HepG2 (cell line): ENCODE measurements around the gene HES2. TPM values are rescaled to one million over a fixed set of nuclear protein-coding genes. Genes with fewer than 3 reads are reported as not detected.

ENCODE experiments used
- ATAC-seq: fragments of 200-7000 bp; cut with Tn5 transposase; 3 replicates; pipeline ENCODE4 v1.9.1; 2020; ENCODE audit warnings: mild to moderate bottlenecking, moderate library complexity
- BruUV-seq: library from RNA; stranded (reverse); fragments of 400-500 nt; replicated peaks from 2 replicates; lab custom pipeline; 2021; lab: Mats Ljungman, UMichigan
- CTCF ChIA-PET: fragments of 300-600 bp; formaldehyde crosslinking; extraction: SDS; loops from one replicate; lab custom pipeline; 2021; ENCODE audit warnings: low total read pairs, inconsistent platforms, low intra/inter-chr PET ratio; lab: Yijun Ruan, JAX
- POLR2A ChIA-PET: fragments of 350-600 bp; sonication (Branson Sonifier 250); formaldehyde crosslinking; loops from one replicate; lab custom pipeline; 2020; ENCODE audit warnings: antibody characterized with exemption, inconsistent platforms; lab: Yijun Ruan, JAX
- DNase-seq: peaks from one replicate; pipeline ENCODE4 v3.0.0-alpha.2; 2015; ENCODE audit warnings: low spot score
- FAIRE-seq: peaks from 3 replicates; lab custom pipeline; 2011; peaks lifted over from hg19 to GRCh38; lab: Jason Lieb, UNC
- H2AFZ ChIP-seq: one replicate; pipeline ENCODE4 v1.6.1; 2011; ENCODE audit warnings: low read length, inconsistent platforms
- H3K27ac ChIP-seq: fragments of 300-600 bp; 3 replicates; pipeline ENCODE4 v1.8.0; 2011; ENCODE audit warnings: mixed run types, mild to moderate bottlenecking, mixed read lengths, low read length, inconsistent platforms; ENCODE audit not compliant: insufficient read depth; ENCODE audit errors: extremely low read length
- H3K27me3 ChIP-seq, 2 experiments: fragments of 200-600 bp in 1 of 2; 2 replicates in 1 of 2; 3 replicates in 1 of 2; pipeline versions ENCODE4 v1.6.0 to v1.8.0; 2011; ENCODE audit warnings: low read length in 2 of 2, mild to moderate bottlenecking in 2 of 2, moderate library complexity in 2 of 2, inconsistent platforms in 1 of 2; ENCODE audit not compliant: insufficient read depth in 2 of 2, control insufficient read depth in 1 of 2
- H3K36me3 ChIP-seq, 2 experiments: fragments of 200-600 bp in 1 of 2; replicated peaks in 1 of 2; 2 replicates in 1 of 2; 3 replicates in 1 of 2; pipeline versions ENCODE4 v1.5.1 to v1.8.0; 2011; ENCODE audit warnings: low read length in 2 of 2, inconsistent platforms in 1 of 2; ENCODE audit not compliant: insufficient read depth in 2 of 2, control insufficient read depth in 1 of 2
- H3K4me1 ChIP-seq: 2 replicates; pipeline ENCODE4 v1.5.1; 2012; ENCODE audit warnings: low read length, inconsistent platforms; ENCODE audit not compliant: insufficient read depth
- H3K4me2 ChIP-seq: 2 replicates; pipeline ENCODE4 v1.6.0; 2011; ENCODE audit warnings: low read depth, low read length, inconsistent platforms
- H3K4me3 ChIP-seq, 3 experiments: fragments of 200-600 bp in 1 of 3; sonication (generic), shearing (Covaris generic) in 1 of 3; replicated peaks in 1 of 3; 2 replicates each; pipeline ENCODE4 v1.5.1; 2011 to 2016; ENCODE audit warnings: low read length in 3 of 3, inconsistent platforms in 2 of 3, low read depth in 2 of 3, mild to moderate bottlenecking in 2 of 3, control low read depth in 1 of 3, mixed read lengths in 1 of 3; ENCODE audit not compliant: insufficient read depth in 1 of 3
- H3K79me2 ChIP-seq: one replicate; pipeline ENCODE4 v1.6.1; 2011; ENCODE audit warnings: low read length, inconsistent platforms; ENCODE audit not compliant: insufficient read depth
- H3K9ac ChIP-seq: 2 replicates; pipeline ENCODE4 v1.6.0; 2011; ENCODE audit warnings: mild to moderate bottlenecking, low read depth, low read length, inconsistent platforms; ENCODE audit not compliant: insufficient read depth
- H3K9me3 ChIP-seq: 2 replicates; pipeline ENCODE4 v1.5.1; 2012; ENCODE audit warnings: mild to moderate bottlenecking, low read length
- H4K20me1 ChIP-seq: 2 replicates; pipeline ENCODE4 v1.6.0; 2011; ENCODE audit warnings: inconsistent platforms, mild to moderate bottlenecking, low read length, moderate library complexity; ENCODE audit not compliant: insufficient read depth
- ARID5B ChIP-seq: IDR thresholded peaks from 2 replicates; pipeline ENCODE4 v1.4.0; 2020; ENCODE audit warnings: mild to moderate bottlenecking, missing genetic modification reagents
- ATF3 ChIP-seq: sonication (generic); formaldehyde crosslinking; IDR thresholded peaks from 2 replicates; pipeline ENCODE4 v1.4.0; 2020; ENCODE audit warnings: missing genetic modification reagents
- CEBPB ChIP-seq: IDR thresholded peaks from 2 replicates; pipeline ENCODE4 v1.6.1; 2011; ENCODE audit warnings: low read depth, low read length, improper control_type of control experiment, borderline replicate concordance
- FOSL2 ChIP-seq: sonication (generic); formaldehyde crosslinking; IDR thresholded peaks from 2 replicates; pipeline ENCODE4 v1.4.0; 2020; ENCODE audit warnings: missing genetic modification reagents
- GZF1 ChIP-seq: sonication (generic); formaldehyde crosslinking; IDR thresholded peaks from 2 replicates; pipeline ENCODE4 v1.5.1; 2020; ENCODE audit warnings: mild to moderate bottlenecking, missing genetic modification reagents
- IRF2 ChIP-seq: IDR thresholded peaks from 2 replicates; pipeline ENCODE4 v1.6.1; 2018; ENCODE audit warnings: missing genetic modification reagents, missing compliant biosample characterization
- MTA3 ChIP-seq: sonication (generic); formaldehyde crosslinking; IDR thresholded peaks from 2 replicates; pipeline ENCODE4 v1.4.0; 2020; ENCODE audit warnings: missing genetic modification reagents
- NFAT5 ChIP-seq: sonication (generic); formaldehyde crosslinking; IDR thresholded peaks from 2 replicates; pipeline ENCODE4 v1.4.0; 2020; ENCODE audit warnings: missing genetic modification reagents
- NFIC ChIP-seq: IDR thresholded peaks from 2 replicates; pipeline ENCODE4 v1.6.1; 2012; ENCODE audit warnings: mild to moderate bottlenecking, low read length, inconsistent platforms
- NKX3-1 ChIP-seq: sonication (generic); formaldehyde crosslinking; IDR thresholded peaks from 2 replicates; pipeline ENCODE4 v1.5.0; 2020; ENCODE audit warnings: missing genetic modification reagents
- NR2F6 ChIP-seq, 2 experiments: IDR thresholded peaks; 2 replicates each; pipeline ENCODE4 v1.6.1; 2016; ENCODE audit warnings: antibody characterized with exemption in 1 of 2, mild to moderate bottlenecking in 1 of 2
- PAF1 ChIP-seq: IDR thresholded peaks from 2 replicates; pipeline ENCODE4 v1.6.1; 2016; ENCODE audit warnings: missing genetic modification reagents, missing compliant biosample characterization
- RCOR2 ChIP-seq: IDR thresholded peaks from 2 replicates; pipeline ENCODE4 v1.6.1; 2016; ENCODE audit warnings: missing biosample characterization, missing genetic modification reagents
- SALL1 ChIP-seq: sonication (generic); formaldehyde crosslinking; IDR thresholded peaks from 2 replicates; pipeline ENCODE4 v1.8.0; 2022; ENCODE audit warnings: mild to moderate bottlenecking, missing genetic modification reagents
- ZNF12 ChIP-seq: sonication (generic); formaldehyde crosslinking; IDR thresholded peaks from 2 replicates; pipeline ENCODE4 v1.5.0; 2020; ENCODE audit warnings: missing genetic modification reagents
- ZNF354B ChIP-seq: sonication (generic); formaldehyde crosslinking; IDR thresholded peaks from 2 replicates; pipeline ENCODE4 v1.8.0; 2022; ENCODE audit warnings: mild to moderate bottlenecking, missing genetic modification reagents
- ZNF605 ChIP-seq: sonication (generic); formaldehyde crosslinking; IDR thresholded peaks from 2 replicates; pipeline ENCODE4 v1.8.0; 2022; ENCODE audit warnings: mild to moderate bottlenecking, missing genetic modification reagents
- WGBS: methylation state at CpG from one replicate; pipeline ENCODE4 v1.1.6; 2017; ENCODE audit warnings: low lambda C conversion rate; 5-methylcytosine and 5-hydroxymethylcytosine counted together
- in situ Hi-C: cut with HindIII; loops from 2 replicates; pipeline ENCODE4 v1.10.0; 2017; ENCODE audit warnings: low pct_unique_long_range_greater_than_20kb; ENCODE audit not compliant: extremely low pct_ligation_motif_present
- intact Hi-C: fragments of 100-400 bp; cut with micrococcal nuclease; formaldehyde crosslinking; loops from one replicate; pipeline ENCODE4 v1.10.0; 2022; ENCODE audit not compliant: unreplicated experiment
- polyA plus RNA-seq, 8 experiments: library from polyadenylated mRNA; depleted of rRNA in 3 of 8; stranded (reverse) in 7 of 8; unstranded in 1 of 8; fragments of >200 nt; fragmentation: Illumina TruSeq in 4 of 8; extraction: Trizol in 4 of 8; gene quantifications; 2 replicates each; pipeline versions ENCODE4 v1.2.1 to v1.2.3, GENCODE V29; 2011 to 2016; ENCODE audit warnings: low read depth in 4 of 8, missing spikeins in 1 of 8, mixed read lengths in 1 of 8; ENCODE audit not compliant: insufficient read depth in 1 of 8
- total RNA-seq, 5 experiments: library from RNA; depleted of rRNA; stranded (reverse); fragments of >200 nt; fragmentation: Illumina TruSeq; extraction: Trizol; gene quantifications; 2 replicates each; pipeline ENCODE4 v1.2.3, GENCODE V29; 2016; ENCODE audit warnings: low read depth in 1 of 5

The HES2 gene
- total and polyA plus RNA-seq, 2 of the 13 experiments (the other 11 are each of a cell fraction or from before 2014, with no cell fraction given) = 0.11 to 0.17 TPM

GRCh38 chr1:6410248-6410893 lies 9.3 kb downstream of the HES2 start:
- 18% methylated on average over 13 of the region's 13 CpGs for WGBS
- POLR2A ChIA-PET = no interaction called here
- Histone ChIP-seq H3K9ac (no peak overlapping the region), H3K79me2 (no peaks in the 10 kb centered on the region), H3K36me3 (no peaks in the 10 kb centered on the region), H3K27me3 (peaks cover 0 to 20% of the 10 kb centered on the region in 2 experiments; a peak in 4 of 5 replicates), H3K27ac (no peak overlapping the region), H3K4me3 (no peak overlapping the region), H4K20me1 (no peaks in the 10 kb centered on the region), H2AFZ (no peak overlapping the region), H3K4me2 (peak overlapping the region; percentile 4; the same call in 1 of the 2 replicates), H3K9me3 (no peaks in the 10 kb centered on the region), H3K4me1 (peaks cover 48% of the 10 kb centered on the region)
- BruUV-seq = no TSS peak
- in situ Hi-C loops = loop anchor here (10.0 kb wide), 1 partner anchor 166 kb away; the partner anchor contains the start of gene HES3
- DNase-seq (peak; percentile 39), ATAC-seq (no peak; the same call in 2 of the 3 replicates), FAIRE-seq (no peak)
- CTCF ChIA-PET = no interaction called here
- intact Hi-C loops = no loop called here
- TF ChIP-seq FOSL2 (CRISPR knock-in tag) (peak; percentile 65; the same call in 1 of the 2 replicates), GZF1 (CRISPR knock-in tag) (no peak), RCOR2 (CRISPR knock-in tag) (no peak), ZNF605 (CRISPR knock-in tag) (no peak), IRF2 (no peak), CEBPB (peak; percentile 94), NR2F6 (IDR thresholded peaks at IDR 0.05) (no peak), NR2F6 (CRISPR knock-in tag; IDR thresholded peaks at IDR 0.05) (no peak), NFIC (no peak), NFAT5 (no peak), ATF3 (CRISPR knock-in tag) (0 out of 2 replicates have a peak, but pooled peaks have one; percentile 33), ARID5B (CRISPR knock-in tag) (0 out of 2 replicates have a peak, but pooled peaks have one; percentile 20), ZNF12 (CRISPR knock-in tag) (no peak), MTA3 (no peak), SALL1 (CRISPR knock-in tag) (0 out of 2 replicates have a peak, but pooled peaks have one; percentile 33), NKX3-1 (no peak), ZNF354B (CRISPR knock-in tag) (no peak), PAF1 (no peak)
